PC-3 (cell line): Measurements from ENCODE around the gene DCLRE1A.

Experiments
- EZH2 ChIP-seq: fragments of 300-600 bp; sonication (generic); IDR thresholded peaks from one replicate; pipeline ENCODE4 v1.6.1; 2017; ENCODE audit warnings: antibody characterized with exemption, mild to moderate bottlenecking, low read length; ENCODE audit not compliant: unreplicated experiment
- EZH2phosphoT487 ChIP-seq: fragments of 300-600 bp; sonication (generic); IDR thresholded peaks from 2 replicates; pipeline ENCODE4 v1.6.1; 2018; ENCODE audit warnings: mild to moderate bottlenecking, antibody characterized with exemption, low read length, borderline replicate concordance

DNA sequence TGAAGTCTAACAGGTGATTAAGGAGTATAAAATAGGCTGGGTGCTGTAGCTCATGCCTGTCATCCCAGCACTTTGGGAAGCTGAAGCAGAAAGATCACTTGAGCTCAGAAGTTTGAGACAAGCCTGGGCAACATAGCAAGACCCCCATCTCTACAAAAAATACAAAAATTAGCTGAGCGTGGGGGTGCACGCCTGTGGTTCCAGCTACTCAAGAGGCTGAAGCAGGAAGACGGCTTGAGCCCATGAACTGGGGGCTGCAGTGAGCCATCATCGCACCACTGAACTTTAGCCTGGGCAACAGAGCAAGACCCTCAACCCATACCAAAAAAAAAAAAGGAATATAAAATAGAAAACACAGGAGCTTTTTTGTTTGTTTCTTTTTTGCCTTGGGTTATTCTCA lies 47.4 kb downstream of the DCLRE1A start:
- TF ChIP-seq EZH2, result no peak
- TF ChIP-seq EZH2phosphoT487, result no peak
